Bronchial epithelial cell (primary cell): ENCODE measurements around the gene ADRM1. TPM values are rescaled to one million over a fixed set of nuclear protein-coding genes. Genes with fewer than 3 reads are reported as not detected.
A peak's percentile ranks its signal among the peaks of the same experiment; 100 is the strongest.

ENCODE experiments used
- DNase-seq: peaks from one replicate; pipeline ENCODE4 v3.0.0-alpha.2; 2010; ENCODE audit warnings: low read depth
- FAIRE-seq: peaks from 2 replicates; lab custom pipeline; 2011; peaks lifted over from hg19 to GRCh38; lab: Jason Lieb, UNC
- H3K27me3 ChIP-seq: 2 replicates; pipeline ENCODE4 v1.5.1; 2011; ENCODE audit warnings: low read length; ENCODE audit not compliant: control insufficient read depth, insufficient read depth
- H3K36me3 ChIP-seq: 2 replicates; pipeline ENCODE4 v1.5.1; 2011; ENCODE audit warnings: low read length; ENCODE audit not compliant: control insufficient read depth, insufficient read depth
- H3K4me3 ChIP-seq: 2 replicates; pipeline ENCODE4 v1.5.1; 2011; ENCODE audit warnings: mild to moderate bottlenecking, low read depth, low read length, control low read depth
- total RNA-seq: library from RNA; depleted of rRNA; stranded (reverse); fragments of >200 nt; gene quantifications from 2 replicates; pipeline ENCODE4 v1.2.1, GENCODE V29; 2014
- TF ChIP-seq, protein P1 (sequence below): IDR thresholded peaks from 2 replicates; pipeline ENCODE4 v1.5.1; 2011; ENCODE audit warnings: mild to moderate bottlenecking, moderate library complexity, low read length, control low read depth, inconsistent platforms; ENCODE audit not compliant: insufficient read depth, severe bottlenecking

The ADRM1 gene, protein sequence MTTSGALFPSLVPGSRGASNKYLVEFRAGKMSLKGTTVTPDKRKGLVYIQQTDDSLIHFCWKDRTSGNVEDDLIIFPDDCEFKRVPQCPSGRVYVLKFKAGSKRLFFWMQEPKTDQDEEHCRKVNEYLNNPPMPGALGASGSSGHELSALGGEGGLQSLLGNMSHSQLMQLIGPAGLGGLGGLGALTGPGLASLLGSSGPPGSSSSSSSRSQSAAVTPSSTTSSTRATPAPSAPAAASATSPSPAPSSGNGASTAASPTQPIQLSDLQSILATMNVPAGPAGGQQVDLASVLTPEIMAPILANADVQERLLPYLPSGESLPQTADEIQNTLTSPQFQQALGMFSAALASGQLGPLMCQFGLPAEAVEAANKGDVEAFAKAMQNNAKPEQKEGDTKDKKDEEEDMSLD
- 139 and 145 TPM in 2 replicates for total RNA-seq

DNA sequence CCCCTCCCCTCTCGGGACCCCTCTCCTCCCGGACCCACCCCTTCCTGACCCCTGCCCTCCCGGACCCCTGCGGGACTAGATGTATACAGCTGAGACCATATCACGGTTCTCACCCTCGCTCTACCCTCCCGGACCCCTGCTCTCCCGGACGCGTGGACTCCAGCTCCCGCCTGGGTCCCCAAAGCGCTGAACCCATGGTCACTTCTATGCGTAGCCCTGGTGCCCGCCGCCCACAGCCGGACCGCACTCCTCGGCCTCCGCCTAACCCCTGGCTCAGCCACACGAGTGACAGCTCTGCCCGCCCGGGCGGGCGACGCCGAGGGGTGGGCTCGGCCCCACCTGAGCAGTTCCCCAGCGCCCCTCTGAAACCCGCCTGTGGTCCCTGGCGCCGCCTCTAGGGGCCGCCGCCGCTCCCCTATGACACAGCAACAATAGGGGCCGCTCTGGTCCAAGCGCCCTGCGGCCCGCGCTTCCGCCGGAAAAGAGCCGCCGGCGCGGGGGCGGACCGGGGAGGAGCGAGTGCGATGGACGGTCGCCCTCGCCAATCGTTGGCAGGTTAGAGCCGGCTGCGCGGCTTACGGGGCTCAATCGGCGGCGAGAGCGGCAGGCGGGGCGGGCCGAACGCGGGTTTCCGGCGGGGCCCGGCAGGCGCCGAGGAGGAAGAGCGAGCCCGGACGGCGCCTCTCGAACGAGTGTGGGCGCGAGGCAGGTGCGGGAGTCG, at the start of gene ADRM1:
Gene ADRM1 (plus strand): TSS at position 657 of the 721 bp plus-strand sequence. CDS start 572 bp downstream, outside the sequence.
- Histone ChIP-seq H3K27me3 (no peaks in the 10 kb centered on the region), H3K36me3 (peaks cover 28% of the 10 kb centered on the region), H3K4me3 (peak within 1 kb of the TSS; percentile 78)
- DNase-seq (peak; percentile 83), FAIRE-seq (no peak)
- TF ChIP-seq, protein P1, sequence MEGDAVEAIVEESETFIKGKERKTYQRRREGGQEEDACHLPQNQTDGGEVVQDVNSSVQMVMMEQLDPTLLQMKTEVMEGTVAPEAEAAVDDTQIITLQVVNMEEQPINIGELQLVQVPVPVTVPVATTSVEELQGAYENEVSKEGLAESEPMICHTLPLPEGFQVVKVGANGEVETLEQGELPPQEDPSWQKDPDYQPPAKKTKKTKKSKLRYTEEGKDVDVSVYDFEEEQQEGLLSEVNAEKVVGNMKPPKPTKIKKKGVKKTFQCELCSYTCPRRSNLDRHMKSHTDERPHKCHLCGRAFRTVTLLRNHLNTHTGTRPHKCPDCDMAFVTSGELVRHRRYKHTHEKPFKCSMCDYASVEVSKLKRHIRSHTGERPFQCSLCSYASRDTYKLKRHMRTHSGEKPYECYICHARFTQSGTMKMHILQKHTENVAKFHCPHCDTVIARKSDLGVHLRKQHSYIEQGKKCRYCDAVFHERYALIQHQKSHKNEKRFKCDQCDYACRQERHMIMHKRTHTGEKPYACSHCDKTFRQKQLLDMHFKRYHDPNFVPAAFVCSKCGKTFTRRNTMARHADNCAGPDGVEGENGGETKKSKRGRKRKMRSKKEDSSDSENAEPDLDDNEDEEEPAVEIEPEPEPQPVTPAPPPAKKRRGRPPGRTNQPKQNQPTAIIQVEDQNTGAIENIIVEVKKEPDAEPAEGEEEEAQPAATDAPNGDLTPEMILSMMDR = peak; percentile 90

DNA sequence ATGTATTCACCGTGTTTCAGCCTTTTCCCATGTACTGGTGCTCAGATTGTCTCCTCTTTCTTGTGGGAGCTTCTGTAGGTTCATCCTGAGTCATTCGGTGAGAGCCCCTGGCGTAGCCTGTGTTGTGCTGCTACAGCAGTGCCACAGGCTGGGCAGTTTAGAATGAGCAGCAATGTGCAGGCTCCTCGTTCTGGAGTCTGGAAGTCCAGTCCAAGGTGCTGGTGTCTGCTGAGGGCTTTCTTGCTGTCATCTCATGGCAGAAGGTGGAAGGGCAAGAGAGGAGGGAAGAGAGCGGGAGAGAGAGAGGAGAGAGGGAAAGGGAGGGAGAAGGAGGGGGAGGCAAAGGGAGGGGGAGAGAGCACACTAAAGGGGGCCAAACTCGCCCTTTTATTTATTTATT, 49.4 kb upstream of the ADRM1 start:
- DNase-seq (no peak), FAIRE-seq (no peak)
- TF ChIP-seq, protein P1 = no peak
- H3K27me3 ChIP-seq = no peaks in the 10 kb centered on the region
- H3K4me3 ChIP-seq = no peak overlapping the region
- H3K36me3 ChIP-seq = peaks cover 9% of the 10 kb centered on the region

DNA sequence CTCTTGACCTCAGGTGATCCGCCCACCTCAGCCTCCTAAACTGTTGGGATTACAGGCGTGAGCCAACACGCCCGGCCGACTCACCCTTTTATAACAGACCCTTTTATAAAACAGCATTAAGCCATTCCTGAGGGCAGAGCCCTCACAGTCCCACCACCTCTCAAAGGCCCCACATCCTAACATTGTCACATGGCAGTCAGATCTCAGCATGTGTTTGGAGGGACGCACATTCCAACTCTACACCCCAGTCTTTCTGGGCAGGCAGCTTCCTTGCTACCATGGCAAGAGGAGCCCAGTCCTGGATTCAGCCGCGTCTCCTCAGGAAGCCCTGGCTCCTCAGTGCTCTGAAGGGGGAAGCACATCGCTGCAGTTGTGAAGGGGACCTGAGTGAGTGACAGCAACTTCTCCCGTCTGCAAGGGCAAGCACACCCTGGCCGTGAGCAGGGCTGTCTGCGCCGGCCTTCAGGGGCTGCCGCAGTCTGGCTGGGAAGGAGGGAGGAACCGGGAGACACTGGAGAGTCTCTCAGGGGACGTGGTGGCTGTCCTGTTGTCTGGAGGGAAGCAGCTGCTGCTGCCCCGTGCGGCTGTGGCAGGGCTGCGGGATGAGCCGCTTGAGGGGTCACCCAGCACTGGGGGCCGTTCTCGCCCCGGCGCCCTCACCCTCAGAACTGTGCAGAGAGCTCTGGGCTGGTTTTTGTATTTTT, 48.6 kb upstream of the ADRM1 start:
- TF ChIP-seq, protein P1 = no peak
- Histone ChIP-seq H3K4me3 (no peak overlapping the region), H3K36me3 (peaks cover 10% of the 10 kb centered on the region), H3K27me3 (no peaks in the 10 kb centered on the region)
- no peak for FAIRE-seq
- DNase-seq = no peak

DNA sequence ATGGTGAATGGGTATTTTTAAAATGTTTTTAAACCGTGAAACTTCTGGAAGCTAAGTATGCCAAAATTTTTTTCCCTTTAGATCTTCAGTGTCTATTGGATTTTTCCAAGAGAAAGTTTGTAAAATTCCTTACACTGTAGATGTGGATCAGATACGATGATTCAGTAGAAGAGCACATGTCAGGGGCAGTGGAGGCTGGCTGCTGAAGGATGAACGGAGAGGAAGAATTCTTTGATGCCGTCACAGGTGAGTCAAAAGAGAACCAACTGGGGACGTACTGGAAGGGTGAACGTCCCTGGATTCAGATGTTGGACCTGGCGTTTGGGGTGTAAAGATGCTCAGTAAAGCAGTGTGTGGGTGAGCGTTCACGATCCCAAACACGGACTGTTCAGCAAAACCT, 46.8 kb upstream of the ADRM1 start:
- Histone ChIP-seq H3K4me3 (no peak overlapping the region), H3K27me3 (no peaks in the 10 kb centered on the region), H3K36me3 (peaks cover 17% of the 10 kb centered on the region)
- no peak for FAIRE-seq
- TF ChIP-seq, protein P1 = no peak
- DNase-seq = no peak

DNA sequence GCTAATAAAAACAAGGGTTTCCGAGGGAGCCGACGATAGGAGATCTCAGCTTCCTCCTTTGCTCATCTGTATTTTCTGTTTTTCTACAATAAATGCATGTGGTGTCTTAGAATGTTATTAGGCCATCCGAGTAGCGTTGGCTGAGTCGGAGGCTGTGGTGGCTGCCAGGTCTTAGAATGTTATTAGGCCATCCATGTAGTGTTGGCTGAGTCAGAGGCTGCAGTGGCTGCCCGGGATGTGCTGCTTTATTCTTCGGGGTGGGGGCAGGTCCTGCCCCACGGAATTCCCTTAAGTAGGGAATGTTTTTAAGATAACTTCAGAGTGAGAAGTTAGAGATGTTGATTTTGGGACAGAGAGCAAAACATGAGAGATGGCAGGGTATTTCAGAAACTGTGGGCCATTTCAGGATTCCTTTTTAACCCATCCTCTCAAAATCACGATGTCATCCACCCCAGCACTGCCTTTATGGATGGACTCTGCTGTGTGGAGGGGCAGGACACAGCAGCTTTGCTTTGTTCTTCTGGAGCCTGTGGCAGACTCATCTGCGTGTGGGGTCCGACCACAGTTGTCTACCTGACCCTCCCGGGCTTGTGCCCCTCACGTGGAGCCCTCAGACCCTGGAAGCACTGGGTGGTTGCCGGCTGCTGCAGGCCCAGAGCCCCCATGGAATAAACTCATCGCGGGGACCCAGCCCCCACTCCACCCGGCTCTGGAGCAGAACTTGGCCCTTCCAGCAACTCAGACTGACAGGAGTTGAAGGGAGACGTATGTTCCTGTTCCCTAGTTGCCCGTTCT, 44.1 kb upstream of the ADRM1 start:
- H3K36me3 ChIP-seq = peaks cover 31% of the 10 kb centered on the region
- no peak overlapping the region for H3K4me3 ChIP-seq
- H3K27me3 ChIP-seq = no peaks in the 10 kb centered on the region
- TF ChIP-seq, protein P1 = no peak
- DNase-seq (peak; percentile 35), FAIRE-seq (no peak)
